ENCODE data around the gene ZNF804B. TPM values are rescaled to one million over a fixed set of nuclear protein-coding genes. Genes with fewer than 3 reads are reported as not detected.

Gene ZNF804B
- total RNA-seq, 2 experiments from 2014 or later, result not detected

DNA sequence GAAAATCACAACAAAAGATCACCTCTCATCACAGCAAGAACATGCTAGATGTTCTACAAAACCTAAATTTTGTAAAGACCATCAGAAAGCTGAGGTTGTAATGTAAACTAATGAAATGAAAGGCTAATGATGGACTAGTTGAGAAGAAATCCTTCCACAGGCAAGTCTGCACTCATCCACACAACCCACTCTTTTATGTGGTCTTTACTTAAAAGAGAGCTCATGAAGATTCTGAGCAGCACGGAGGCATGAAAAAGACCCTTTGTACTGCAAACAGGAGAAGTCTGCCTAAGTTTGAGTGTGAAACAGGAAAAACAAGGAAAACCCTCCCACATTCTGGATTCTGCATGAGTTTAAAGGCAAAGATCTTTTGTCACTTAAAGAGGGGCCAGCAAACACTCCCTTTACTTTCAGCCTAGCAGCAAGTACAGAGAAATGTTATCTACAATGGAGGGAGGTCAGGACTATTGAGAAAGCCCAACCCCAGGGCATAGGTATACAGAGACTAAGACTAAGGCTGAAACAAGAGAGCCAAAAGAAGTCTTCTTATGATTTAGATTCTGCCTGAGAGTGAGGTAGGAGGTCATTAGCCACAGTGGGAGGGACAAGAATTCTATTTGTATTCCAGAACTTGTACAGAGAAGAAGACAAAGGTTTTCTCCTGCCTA, 557.2 kb downstream of the ZNF804B start:
- Mint-ChIP-seq H3K9me3 (peaks cover 3% of the 10 kb centered on the region), H3K27me3 (no peaks in the 10 kb centered on the region), H3K27ac (no peak overlapping the region), H3K4me3 (no peak overlapping the region), H3K36me3 (no peaks in the 10 kb centered on the region), H3K4me1 (peaks cover 2% of the 10 kb centered on the region)
- no peak for DNase-seq

DNA sequence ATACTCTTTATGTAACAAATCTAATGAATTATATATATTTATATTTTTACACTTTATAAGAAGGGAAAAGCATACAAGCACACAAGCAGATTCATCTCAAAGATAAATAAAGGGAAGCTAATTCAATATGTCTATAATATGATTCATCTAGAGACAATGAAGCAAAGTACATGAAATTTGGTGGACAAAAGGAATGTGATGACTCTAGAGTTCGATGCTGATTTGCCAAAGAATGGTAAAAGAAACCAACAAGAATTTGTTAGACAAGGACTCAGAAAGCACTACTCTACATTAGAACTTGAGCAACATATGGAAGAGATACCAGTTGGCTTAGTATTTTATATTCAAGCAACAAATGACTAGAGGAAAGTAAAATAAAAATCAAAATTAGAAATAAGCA, 572.5 kb downstream of the ZNF804B start:
- H3K4me1 Mint-ChIP-seq, result peaks cover 2% of the 10 kb centered on the region

DNA sequence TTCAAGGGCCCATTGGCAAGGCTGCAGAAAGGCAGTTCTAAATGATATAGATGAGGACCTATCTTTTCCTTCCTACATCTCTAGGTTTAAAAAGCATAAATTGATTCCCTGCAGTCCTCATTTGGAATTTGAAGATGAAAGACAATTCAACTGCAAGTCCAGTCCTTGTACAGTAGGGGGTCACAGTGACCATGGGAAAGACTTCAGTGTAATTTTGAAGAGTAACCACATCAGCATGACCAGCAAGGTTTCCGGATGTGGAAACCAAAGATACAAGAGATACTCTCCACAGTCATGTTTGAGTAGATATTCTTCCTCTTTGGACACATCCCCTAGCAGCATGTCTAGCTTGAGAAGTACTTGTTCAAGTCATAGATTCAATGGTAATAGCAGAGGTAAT, 575.3 kb downstream of the ZNF804B start:
- no peaks in the 10 kb centered on the region for H3K9me3 Mint-ChIP-seq
- no peaks in the 10 kb centered on the region for H3K36me3 Mint-ChIP-seq
- H3K4me3 Mint-ChIP-seq, result no peak overlapping the region
- peaks cover 2% of the 10 kb centered on the region for H3K4me1 Mint-ChIP-seq
- no peaks in the 10 kb centered on the region for H3K27me3 Mint-ChIP-seq
- no peak for DNase-seq
- H3K27ac Mint-ChIP-seq, result no peak overlapping the region

More for the DNA sequence above, 572.5 kb downstream of the ZNF804B start:
- H3K9me3 Mint-ChIP-seq, result no peaks in the 10 kb centered on the region
- no peaks in the 10 kb centered on the region for H3K36me3 Mint-ChIP-seq
- DNase-seq, result no peak
- H3K4me3 Mint-ChIP-seq, result no peak overlapping the region
- H3K27ac Mint-ChIP-seq, result no peak overlapping the region
- H3K27me3 Mint-ChIP-seq, result no peaks in the 10 kb centered on the region

DNA sequence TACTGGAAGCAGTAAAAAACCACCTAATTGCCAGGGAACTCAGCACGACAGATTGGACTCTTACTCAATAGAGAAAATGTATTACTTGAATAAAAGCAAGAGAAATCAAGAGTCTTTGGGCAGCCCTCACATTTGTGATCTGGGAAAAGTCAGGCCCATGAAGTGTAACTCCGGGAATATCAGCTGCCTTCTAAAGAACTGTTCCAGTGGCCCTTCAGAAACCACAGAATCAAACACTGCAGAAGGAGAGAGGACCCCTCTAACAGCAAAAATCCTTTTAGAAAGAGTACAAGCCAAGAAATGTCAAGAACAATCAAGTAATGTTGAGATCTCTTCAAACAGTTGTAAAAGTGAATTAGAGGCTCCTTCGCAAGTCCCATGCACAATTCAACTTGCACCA, 576.0 kb downstream of the ZNF804B start:
- H3K27ac Mint-ChIP-seq, result no peak overlapping the region
- no peak overlapping the region for H3K4me3 Mint-ChIP-seq

DNA sequence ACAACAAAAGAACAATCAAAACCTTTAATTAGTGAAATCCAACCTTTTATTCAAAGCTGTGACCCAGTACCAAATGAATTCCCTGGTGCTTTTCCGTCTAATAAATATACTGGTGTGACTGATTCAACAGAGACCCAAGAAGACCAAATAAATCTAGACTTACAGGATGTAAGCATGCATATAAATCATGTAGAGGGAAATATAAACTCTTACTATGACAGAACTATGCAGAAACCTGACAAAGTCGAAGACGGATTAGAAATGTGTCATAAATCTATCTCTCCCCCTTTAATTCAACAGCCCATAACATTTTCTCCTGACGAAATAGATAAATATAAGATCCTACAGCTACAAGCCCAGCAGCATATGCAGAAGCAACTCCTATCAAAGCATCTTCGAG, 576.6 kb downstream of the ZNF804B start:
- H3K36me3 Mint-ChIP-seq, result no peaks in the 10 kb centered on the region
- no peak overlapping the region for H3K27ac Mint-ChIP-seq
- H3K27me3 Mint-ChIP-seq, result no peaks in the 10 kb centered on the region
- peaks cover 2% of the 10 kb centered on the region for H3K4me1 Mint-ChIP-seq
- H3K4me3 Mint-ChIP-seq, result no peak overlapping the region
- no peak for DNase-seq
- no peaks in the 10 kb centered on the region for H3K9me3 Mint-ChIP-seq

More for the DNA sequence above, 576.0 kb downstream of the ZNF804B start:
- DNase-seq, result no peak
- H3K36me3 Mint-ChIP-seq, result no peaks in the 10 kb centered on the region
- H3K9me3 Mint-ChIP-seq, result no peaks in the 10 kb centered on the region
- no peaks in the 10 kb centered on the region for H3K27me3 Mint-ChIP-seq
- H3K4me1 Mint-ChIP-seq, result peaks cover 2% of the 10 kb centered on the region

DNA sequence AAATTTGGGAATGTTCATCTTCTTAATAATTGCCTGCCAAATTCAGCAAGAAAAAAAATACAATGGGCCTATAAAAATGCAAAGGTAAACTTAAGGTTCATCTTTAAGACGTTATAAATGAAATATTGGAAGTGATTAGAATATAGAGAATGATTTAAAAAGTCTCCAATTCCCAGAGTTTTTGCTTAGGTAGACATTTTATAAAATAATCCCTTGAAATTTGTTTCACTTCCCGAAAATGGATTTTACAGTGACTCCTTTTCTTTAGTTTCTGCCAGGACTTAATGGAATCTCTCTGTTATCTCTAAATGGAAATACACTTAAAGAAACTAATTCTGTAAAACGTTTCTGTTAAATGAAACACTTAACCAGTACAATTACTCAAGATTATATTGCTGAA, 580.2 kb downstream of the ZNF804B start:
- H3K27ac Mint-ChIP-seq, result no peak overlapping the region
- no peak for DNase-seq
- H3K4me1 Mint-ChIP-seq, result peaks cover 2% of the 10 kb centered on the region
- H3K27me3 Mint-ChIP-seq, result no peaks in the 10 kb centered on the region
- no peaks in the 10 kb centered on the region for H3K9me3 Mint-ChIP-seq
- no peaks in the 10 kb centered on the region for H3K36me3 Mint-ChIP-seq
- H3K4me3 Mint-ChIP-seq, result no peak overlapping the region

DNA sequence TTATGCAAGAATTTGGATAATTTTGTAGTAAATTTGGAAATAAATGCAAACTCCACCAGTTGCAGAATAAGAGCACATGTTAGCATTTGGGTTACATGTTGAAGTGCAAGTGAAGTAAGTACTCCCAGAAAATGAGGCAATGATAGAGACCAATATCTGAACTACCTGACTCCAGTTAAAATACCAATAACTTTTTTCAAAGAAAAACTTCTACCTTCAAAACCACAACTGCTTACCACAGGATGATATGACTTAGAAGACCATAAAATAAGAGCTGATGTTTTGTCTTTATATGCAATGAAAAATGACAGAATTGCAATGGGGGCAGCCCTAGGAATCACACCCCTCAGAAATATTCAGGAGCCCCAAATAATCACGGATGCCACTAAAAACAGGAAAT, 597.6 kb downstream of the ZNF804B start:
- Mint-ChIP-seq H3K27ac (no peak overlapping the region), H3K4me1 (peaks cover 9% of the 10 kb centered on the region), H3K4me3 (no peak overlapping the region), H3K9me3 (peaks cover 5% of the 10 kb centered on the region), H3K27me3 (no peaks in the 10 kb centered on the region), H3K36me3 (no peaks in the 10 kb centered on the region)
- no peak for DNase-seq

DNA sequence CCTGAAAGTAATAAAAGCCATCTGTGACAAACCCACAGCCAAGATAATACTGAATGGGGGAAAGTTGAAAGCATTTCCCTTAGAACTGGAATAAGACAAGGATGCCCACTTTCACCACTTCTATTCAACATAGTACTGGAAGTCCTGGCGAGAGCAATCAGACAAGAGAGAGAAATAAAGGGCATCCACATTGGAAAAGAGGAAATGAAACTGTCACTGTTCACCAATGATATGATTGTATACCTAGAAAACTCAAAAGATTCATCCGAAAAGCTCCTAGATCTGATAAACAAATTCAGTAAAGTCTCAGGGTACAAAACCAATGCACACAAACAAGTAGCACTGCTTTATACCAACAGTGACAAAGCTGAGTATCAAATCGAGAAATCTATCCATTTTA, 617.7 kb downstream of the ZNF804B start:
- DNase-seq, result no peak
- Mint-ChIP-seq H3K27me3 (no peaks in the 10 kb centered on the region), H3K4me3 (no peak overlapping the region), H3K9me3 (peaks cover 3% of the 10 kb centered on the region), H3K27ac (no peak overlapping the region), H3K36me3 (no peaks in the 10 kb centered on the region), H3K4me1 (no peaks in the 10 kb centered on the region)

DNA sequence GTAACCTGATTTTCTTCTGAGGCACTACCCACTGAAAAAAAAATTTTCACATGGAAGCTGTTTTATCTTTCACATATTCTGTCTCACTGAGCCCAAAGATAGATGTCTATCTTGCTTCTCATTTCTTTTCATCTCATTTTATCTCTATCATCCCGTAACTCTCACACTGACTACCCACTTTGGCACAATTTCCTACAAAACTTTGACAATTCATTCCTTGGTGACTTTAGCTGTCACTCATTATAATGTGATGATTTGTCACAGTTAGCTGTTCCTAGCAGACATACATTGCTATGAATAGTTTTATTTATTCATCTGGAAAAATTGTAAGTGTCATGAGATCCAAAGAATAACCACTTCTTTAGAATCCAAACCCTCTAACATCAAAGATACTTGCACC, 625.9 kb downstream of the ZNF804B start:
- DNase-seq, result no peak
- H3K27me3 Mint-ChIP-seq, result no peaks in the 10 kb centered on the region
- H3K9me3 Mint-ChIP-seq, result no peaks in the 10 kb centered on the region
- no peaks in the 10 kb centered on the region for H3K4me1 Mint-ChIP-seq
- H3K4me3 Mint-ChIP-seq, result no peak overlapping the region
- H3K27ac Mint-ChIP-seq, result no peak overlapping the region
- H3K36me3 Mint-ChIP-seq, result no peaks in the 10 kb centered on the region

Other genes starting within 250 kb of the ZNF804B start
- gene TEX47, start 36.0 kb downstream of the ZNF804B start, total RNA-seq, result not detected